HepG2 (cell line): Measurements from ENCODE around the gene SEC14L5. TPM values are rescaled to one million over a fixed set of nuclear protein-coding genes. Genes with fewer than 3 reads are reported as not detected.

ENCODE experiments used
- ATAC-seq: fragments of 200-7000 bp; cut with Tn5 transposase; 3 replicates; pipeline ENCODE4 v1.9.1; 2020; ENCODE audit warnings: mild to moderate bottlenecking, moderate library complexity
- BruUV-seq: library from RNA; stranded (reverse); fragments of 400-500 nt; replicated peaks from 2 replicates; lab custom pipeline; 2021; lab: Mats Ljungman, UMichigan
- CTCF ChIA-PET: fragments of 300-600 bp; formaldehyde crosslinking; extraction: SDS; loops from one replicate; lab custom pipeline; 2021; ENCODE audit warnings: low total read pairs, inconsistent platforms, low intra/inter-chr PET ratio; lab: Yijun Ruan, JAX
- POLR2A ChIA-PET: fragments of 350-600 bp; sonication (Branson Sonifier 250); formaldehyde crosslinking; loops from one replicate; lab custom pipeline; 2020; ENCODE audit warnings: antibody characterized with exemption, inconsistent platforms; lab: Yijun Ruan, JAX
- DNase-seq: peaks from one replicate; pipeline ENCODE4 v3.0.0-alpha.2; 2015; ENCODE audit warnings: low spot score
- FAIRE-seq: peaks from 3 replicates; lab custom pipeline; 2011; peaks lifted over from hg19 to GRCh38; lab: Jason Lieb, UNC
- H2AFZ ChIP-seq: one replicate; pipeline ENCODE4 v1.6.1; 2011; ENCODE audit warnings: low read length, inconsistent platforms
- H3K27ac ChIP-seq: fragments of 300-600 bp; 3 replicates; pipeline ENCODE4 v1.8.0; 2011; ENCODE audit warnings: mixed run types, mild to moderate bottlenecking, mixed read lengths, low read length, inconsistent platforms; ENCODE audit not compliant: insufficient read depth; ENCODE audit errors: extremely low read length
- H3K27me3 ChIP-seq, 2 experiments: fragments of 200-600 bp in 1 of 2; 2 replicates in 1 of 2; 3 replicates in 1 of 2; pipeline versions ENCODE4 v1.6.0 to v1.8.0; 2011; ENCODE audit warnings: low read length in 2 of 2, mild to moderate bottlenecking in 2 of 2, moderate library complexity in 2 of 2, inconsistent platforms in 1 of 2; ENCODE audit not compliant: insufficient read depth in 2 of 2, control insufficient read depth in 1 of 2
- H3K36me3 ChIP-seq, 2 experiments: fragments of 200-600 bp in 1 of 2; replicated peaks in 1 of 2; 2 replicates in 1 of 2; 3 replicates in 1 of 2; pipeline versions ENCODE4 v1.5.1 to v1.8.0; 2011; ENCODE audit warnings: low read length in 2 of 2, inconsistent platforms in 1 of 2; ENCODE audit not compliant: insufficient read depth in 2 of 2, control insufficient read depth in 1 of 2
- H3K4me1 ChIP-seq: 2 replicates; pipeline ENCODE4 v1.5.1; 2012; ENCODE audit warnings: low read length, inconsistent platforms; ENCODE audit not compliant: insufficient read depth
- H3K4me2 ChIP-seq: 2 replicates; pipeline ENCODE4 v1.6.0; 2011; ENCODE audit warnings: low read depth, low read length, inconsistent platforms
- H3K4me3 ChIP-seq, 3 experiments: fragments of 200-600 bp in 1 of 3; sonication (generic), shearing (Covaris generic) in 1 of 3; replicated peaks in 1 of 3; 2 replicates each; pipeline ENCODE4 v1.5.1; 2011 to 2016; ENCODE audit warnings: low read length in 3 of 3, inconsistent platforms in 2 of 3, low read depth in 2 of 3, mild to moderate bottlenecking in 2 of 3, control low read depth in 1 of 3, mixed read lengths in 1 of 3; ENCODE audit not compliant: insufficient read depth in 1 of 3
- H3K79me2 ChIP-seq: one replicate; pipeline ENCODE4 v1.6.1; 2011; ENCODE audit warnings: low read length, inconsistent platforms; ENCODE audit not compliant: insufficient read depth
- H3K9ac ChIP-seq: 2 replicates; pipeline ENCODE4 v1.6.0; 2011; ENCODE audit warnings: mild to moderate bottlenecking, low read depth, low read length, inconsistent platforms; ENCODE audit not compliant: insufficient read depth
- H3K9me3 ChIP-seq: 2 replicates; pipeline ENCODE4 v1.5.1; 2012; ENCODE audit warnings: mild to moderate bottlenecking, low read length
- H4K20me1 ChIP-seq: 2 replicates; pipeline ENCODE4 v1.6.0; 2011; ENCODE audit warnings: inconsistent platforms, mild to moderate bottlenecking, low read length, moderate library complexity; ENCODE audit not compliant: insufficient read depth
- ARNT ChIP-seq: fragments of 450-650 bp; IDR thresholded peaks from 2 replicates; pipeline ENCODE4 v1.6.1; 2017
- CTCF ChIP-seq: sonication (generic); formaldehyde crosslinking; IDR thresholded peaks from 2 replicates; pipeline ENCODE4 v1.5.0; 2020; ENCODE audit warnings: mild to moderate bottlenecking, missing genetic modification reagents, moderate library complexity
- HOXA3 ChIP-seq: sonication (generic); formaldehyde crosslinking; IDR thresholded peaks from 2 replicates; pipeline ENCODE4 v1.5.0; 2020; ENCODE audit warnings: missing genetic modification reagents
- LBX2 ChIP-seq: sonication (generic); formaldehyde crosslinking; IDR thresholded peaks from 2 replicates; pipeline ENCODE4 v1.5.0; 2020; ENCODE audit warnings: missing genetic modification reagents, mild to moderate bottlenecking, borderline replicate concordance
- MAZ ChIP-seq, 2 experiments: sonication (generic) in 1 of 2; formaldehyde crosslinking in 1 of 2; IDR thresholded peaks; 2 replicates each; pipeline versions ENCODE4 v1.5.0 to v1.6.1; 2012 to 2020; ENCODE audit warnings: low read depth in 2 of 2, mild to moderate bottlenecking in 2 of 2, borderline replicate concordance in 1 of 2, improper control_type of control experiment in 1 of 2, low read length in 1 of 2, missing genetic modification reagents in 1 of 2, moderate library complexity in 1 of 2
- RFXAP ChIP-seq: sonication (generic); formaldehyde crosslinking; IDR thresholded peaks from 2 replicates; pipeline ENCODE4 v1.4.0; 2020; ENCODE audit warnings: missing genetic modification reagents, borderline replicate concordance
- STAG1 ChIP-seq: sonication (generic); formaldehyde crosslinking; IDR thresholded peaks from 2 replicates; pipeline ENCODE4 v1.4.0; 2020; ENCODE audit warnings: missing genetic modification reagents
- TRIM22 ChIP-seq: fragments of 450-650 bp; IDR thresholded peaks from 2 replicates; pipeline ENCODE4 v1.6.1; 2017
- XRCC5 ChIP-seq: fragments of 200-400 bp; formaldehyde crosslinking; optimal IDR thresholded peaks from 2 replicates; pipeline ENCODE3; 2017; ENCODE audit warnings: mild to moderate bottlenecking, low read length
- ZNF350 ChIP-seq: sonication (generic); formaldehyde crosslinking; IDR thresholded peaks from 2 replicates; pipeline ENCODE4 v1.4.0; 2020; ENCODE audit warnings: mild to moderate bottlenecking, low read depth, missing genetic modification reagents, borderline replicate concordance
- WGBS: methylation state at CpG from one replicate; pipeline ENCODE4 v1.1.6; 2017; ENCODE audit warnings: low lambda C conversion rate; 5-methylcytosine and 5-hydroxymethylcytosine counted together
- in situ Hi-C: cut with HindIII; loops from 2 replicates; pipeline ENCODE4 v1.10.0; 2017; ENCODE audit warnings: low pct_unique_long_range_greater_than_20kb; ENCODE audit not compliant: extremely low pct_ligation_motif_present
- intact Hi-C: fragments of 100-400 bp; cut with micrococcal nuclease; formaldehyde crosslinking; loops from one replicate; pipeline ENCODE4 v1.10.0; 2022; ENCODE audit not compliant: unreplicated experiment
- polyA plus RNA-seq, 8 experiments: library from polyadenylated mRNA; depleted of rRNA in 3 of 8; stranded (reverse) in 7 of 8; unstranded in 1 of 8; fragments of >200 nt; fragmentation: Illumina TruSeq in 4 of 8; extraction: Trizol in 4 of 8; gene quantifications; 2 replicates each; pipeline versions ENCODE4 v1.2.1 to v1.2.3, GENCODE V29; 2011 to 2016; ENCODE audit warnings: low read depth in 4 of 8, missing spikeins in 1 of 8, mixed read lengths in 1 of 8; ENCODE audit not compliant: insufficient read depth in 1 of 8
- total RNA-seq, 5 experiments: library from RNA; depleted of rRNA; stranded (reverse); fragments of >200 nt; fragmentation: Illumina TruSeq; extraction: Trizol; gene quantifications; 2 replicates each; pipeline ENCODE4 v1.2.3, GENCODE V29; 2016; ENCODE audit warnings: low read depth in 1 of 5
- TF ChIP-seq, protein P1 (sequence below): sonication (generic); formaldehyde crosslinking; IDR thresholded peaks from 2 replicates; pipeline ENCODE4 v1.5.0; 2020; ENCODE audit warnings: mild to moderate bottlenecking, missing genetic modification reagents, borderline replicate concordance

SEC14L5 gene
- total and polyA plus RNA-seq, 2 of the 13 experiments (the other 11 are each of a cell fraction or from before 2014, with no cell fraction given), result 0.40 to 0.42 TPM

- no peak for TF ChIP-seq LBX2 (CRISPR knock-in tag)
- 0 out of 2 replicates have a peak, but pooled peaks have one; percentile 55 for TF ChIP-seq RFXAP (CRISPR knock-in tag)
Measured at GRCh38 chr16:5056352-5056751, 98.2 kb downstream of the SEC14L5 start (continued).

DNA sequence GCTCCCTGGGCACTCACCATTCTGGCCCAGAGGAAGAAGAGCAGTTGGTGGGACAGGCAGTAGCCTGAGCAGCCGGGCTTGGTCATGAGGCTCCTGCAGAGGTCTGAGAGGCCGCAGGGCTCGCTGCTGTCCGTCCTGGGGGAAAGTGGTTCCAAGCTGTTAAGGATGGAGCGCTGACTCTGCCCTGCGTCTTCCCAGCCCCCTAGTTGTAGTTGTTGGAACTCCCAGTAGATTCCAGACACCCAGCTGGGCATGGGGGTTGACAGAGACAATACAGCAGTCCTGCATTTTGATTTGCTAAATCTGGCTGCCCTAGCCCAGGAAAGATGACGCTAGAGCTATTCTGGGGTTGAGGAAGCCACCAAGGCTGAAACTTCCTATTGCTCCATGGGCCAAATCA is 100.3 kb downstream of the SEC14L5 start:
- no peak overlapping the region for H3K4me3 ChIP-seq
- FAIRE-seq, result peak; percentile 47
- POLR2A ChIA-PET, result interaction anchor here (2.0 to 2.1 kb wide), 2 partner anchors 14 to 40 kb away, joined by 4 to 8 read pairs; partner anchors contain the start of gene ALG1
- H3K27ac ChIP-seq, result no peak overlapping the region
- 0 out of 2 replicates have a peak, but pooled peaks cover 5% of the 10 kb centered on the region for H3K4me1 ChIP-seq
- no peaks in the 10 kb centered on the region for H3K9me3 ChIP-seq
- no peak overlapping the region for H3K9ac ChIP-seq
- in situ Hi-C loops (no loop called here), intact Hi-C loops (no loop called here)
- H3K27me3 ChIP-seq, result peaks cover 2 to 8% of the 10 kb centered on the region in 2 experiments; a peak in 2 of 5 replicates
- ATAC-seq, result peak; percentile 86
- no peaks in the 10 kb centered on the region for H3K36me3 ChIP-seq
- CTCF ChIA-PET, result no interaction called here
- H2AFZ ChIP-seq, result no peak overlapping the region
- no peaks in the 10 kb centered on the region for H3K79me2 ChIP-seq
- H3K4me2 ChIP-seq, result no peak overlapping the region
- DNase-seq, result peak; percentile 47
- BruUV-seq, result no TSS peak
- WGBS, result 11% methylated on average over 7 of the region's 7 CpGs
- H4K20me1 ChIP-seq, result no peaks in the 10 kb centered on the region
- TF ChIP-seq STAG1 (CRISPR knock-in tag), result peak; percentile 49
- TF ChIP-seq CTCF, result peak; percentile 52
- TF ChIP-seq XRCC5, result peak; percentile 55
- TF ChIP-seq MAZ (IDR thresholded peaks at IDR 0.05; ENCODE audit: borderline replicate concordance, low read depth, low read length), result no peak
- no peak for TF ChIP-seq MAZ (CRISPR knock-in tag; IDR thresholded peaks at IDR 0.05; ENCODE audit: low read depth)
- TF ChIP-seq TRIM22, result no peak
- TF ChIP-seq ARNT, result no peak
- no peak for TF ChIP-seq ZNF350 (CRISPR knock-in tag)
- TF ChIP-seq, protein P1, sequence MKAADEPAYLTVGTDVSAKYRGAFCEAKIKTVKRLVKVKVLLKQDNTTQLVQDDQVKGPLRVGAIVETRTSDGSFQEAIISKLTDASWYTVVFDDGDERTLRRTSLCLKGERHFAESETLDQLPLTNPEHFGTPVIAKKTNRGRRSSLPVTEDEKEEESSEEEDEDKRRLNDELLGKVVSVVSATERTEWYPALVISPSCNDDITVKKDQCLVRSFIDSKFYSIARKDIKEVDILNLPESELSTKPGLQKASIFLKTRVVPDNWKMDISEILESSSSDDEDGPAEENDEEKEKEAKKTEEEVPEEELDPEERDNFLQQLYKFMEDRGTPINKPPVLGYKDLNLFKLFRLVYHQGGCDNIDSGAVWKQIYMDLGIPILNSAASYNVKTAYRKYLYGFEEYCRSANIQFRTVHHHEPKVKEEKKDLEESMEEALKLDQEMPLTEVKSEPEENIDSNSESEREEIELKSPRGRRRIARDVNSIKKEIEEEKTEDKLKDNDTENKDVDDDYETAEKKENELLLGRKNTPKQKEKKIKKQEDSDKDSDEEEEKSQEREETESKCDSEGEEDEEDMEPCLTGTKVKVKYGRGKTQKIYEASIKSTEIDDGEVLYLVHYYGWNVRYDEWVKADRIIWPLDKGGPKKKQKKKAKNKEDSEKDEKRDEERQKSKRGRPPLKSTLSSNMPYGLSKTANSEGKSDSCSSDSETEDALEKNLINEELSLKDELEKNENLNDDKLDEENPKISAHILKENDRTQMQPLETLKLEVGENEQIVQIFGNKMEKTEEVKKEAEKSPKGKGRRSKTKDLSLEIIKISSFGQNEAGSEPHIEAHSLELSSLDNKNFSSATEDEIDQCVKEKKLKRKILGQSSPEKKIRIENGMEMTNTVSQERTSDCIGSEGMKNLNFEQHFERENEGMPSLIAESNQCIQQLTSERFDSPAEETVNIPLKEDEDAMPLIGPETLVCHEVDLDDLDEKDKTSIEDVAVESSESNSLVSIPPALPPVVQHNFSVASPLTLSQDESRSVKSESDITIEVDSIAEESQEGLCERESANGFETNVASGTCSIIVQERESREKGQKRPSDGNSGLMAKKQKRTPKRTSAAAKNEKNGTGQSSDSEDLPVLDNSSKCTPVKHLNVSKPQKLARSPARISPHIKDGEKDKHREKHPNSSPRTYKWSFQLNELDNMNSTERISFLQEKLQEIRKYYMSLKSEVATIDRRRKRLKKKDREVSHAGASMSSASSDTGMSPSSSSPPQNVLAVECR (CRISPR knock-in tag), result 0 out of 2 replicates have a peak, but pooled peaks have one; percentile 23
- TF ChIP-seq HOXA3 (CRISPR knock-in tag), result peak; percentile 8; the same call in 1 of the 2 replicates
